DMS79 treated with DMSO at 0.1 percent for 48 hours (cell line): ENCODE results near the gene CMPK2.

Source experiments
- DNase-seq: peaks from one replicate; lab custom pipeline; 2025; lab: John Stamatoyannopoulos, UW

CMPK2 gene

GRCh38 chr2:6810961-6811360 is 54.7 kb downstream of the CMPK2 start:
- no peak for DNase-seq

- no peak for DNase-seq
These were observed 57.3 kb downstream of the CMPK2 start for GRCh38 chr2:6808426-6808825.

GRCh38 chr2:6806604-6807003 is 59.1 kb downstream of the CMPK2 start:
- DNase-seq: no peak

GRCh38 chr2:6800553-6800952 is 65.2 kb downstream of the CMPK2 start:
- no peak for DNase-seq
